ENCODE data around the gene TXNRD1.

TXNRD1 gene

GRCh38 chr12:104351057-104351983 is 135.7 kb downstream of the TXNRD1 start:
- no peak for DNase-seq

DNA sequence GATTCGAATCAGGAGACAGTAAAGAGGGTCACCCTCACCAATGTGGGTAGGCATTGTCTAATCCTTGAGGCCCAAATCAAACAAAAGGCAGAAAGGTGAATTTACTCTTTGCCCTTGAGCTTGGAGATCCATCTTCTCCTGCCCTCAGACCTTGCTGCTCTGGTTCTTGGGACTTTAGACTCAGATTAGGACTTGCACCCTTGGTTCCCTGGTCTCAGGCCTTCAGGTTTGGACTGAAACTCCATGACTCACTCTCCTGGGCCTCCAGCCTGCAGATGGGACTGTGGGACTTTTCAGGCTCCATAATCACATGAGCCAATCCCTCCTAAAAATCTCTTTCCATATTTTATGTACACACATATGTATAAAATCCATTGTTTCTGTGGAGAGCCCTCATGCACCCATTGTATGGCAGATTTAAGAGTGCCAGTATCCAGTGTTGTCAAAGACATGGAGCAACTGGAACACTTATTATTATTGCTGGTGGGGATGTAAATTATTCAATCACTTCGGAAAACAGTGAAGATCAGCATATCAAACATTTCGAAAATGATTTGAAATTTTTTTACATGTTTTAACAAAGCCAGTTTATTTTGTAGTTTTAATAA is 136.6 kb downstream of the TXNRD1 start:
- no peak for DNase-seq

- no peak for DNase-seq
Observed at GRCh38 chr12:104353012-104353981, 137.7 kb downstream of the TXNRD1 start.

DNA sequence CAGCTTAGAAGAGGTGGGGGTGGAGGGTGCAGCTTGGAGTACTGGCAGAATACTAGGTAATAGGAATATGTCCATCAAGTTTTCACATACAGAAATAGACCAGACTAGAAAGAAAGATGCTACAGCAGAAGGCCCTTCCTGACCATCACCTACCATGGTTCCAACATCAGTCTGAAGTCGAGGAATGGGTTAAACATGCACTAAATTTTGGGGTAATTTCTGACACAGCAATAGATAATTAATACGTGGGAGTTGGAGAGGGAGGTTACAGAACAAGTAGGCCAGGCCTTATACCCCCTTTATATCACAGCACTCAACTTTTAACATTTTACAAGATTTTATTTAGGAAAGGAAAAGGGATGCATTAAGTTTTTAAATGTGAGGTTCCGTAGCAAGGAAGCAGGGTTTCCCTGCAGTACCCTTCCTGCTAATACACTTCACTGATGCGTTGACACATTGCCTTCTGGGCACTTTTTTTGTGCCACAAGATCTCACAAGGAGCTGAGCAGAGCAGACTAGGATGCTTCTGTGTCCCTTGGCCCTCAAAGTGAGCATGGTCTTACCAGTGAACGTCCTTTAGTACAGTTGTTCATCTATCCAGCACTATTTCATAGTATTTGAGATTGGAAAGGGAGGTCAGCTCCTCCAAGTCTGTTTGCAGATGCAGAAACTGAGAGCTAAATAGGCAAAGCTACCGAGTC is 138.7 kb downstream of the TXNRD1 start:
- no peak for DNase-seq

GRCh38 chr12:104354868-104355570 is 139.4 kb downstream of the TXNRD1 start:
- no peak for DNase-seq

- no peak for DNase-seq
Observed at GRCh38 chr12:104355630-104356029, 140.1 kb downstream of the TXNRD1 start.

DNA sequence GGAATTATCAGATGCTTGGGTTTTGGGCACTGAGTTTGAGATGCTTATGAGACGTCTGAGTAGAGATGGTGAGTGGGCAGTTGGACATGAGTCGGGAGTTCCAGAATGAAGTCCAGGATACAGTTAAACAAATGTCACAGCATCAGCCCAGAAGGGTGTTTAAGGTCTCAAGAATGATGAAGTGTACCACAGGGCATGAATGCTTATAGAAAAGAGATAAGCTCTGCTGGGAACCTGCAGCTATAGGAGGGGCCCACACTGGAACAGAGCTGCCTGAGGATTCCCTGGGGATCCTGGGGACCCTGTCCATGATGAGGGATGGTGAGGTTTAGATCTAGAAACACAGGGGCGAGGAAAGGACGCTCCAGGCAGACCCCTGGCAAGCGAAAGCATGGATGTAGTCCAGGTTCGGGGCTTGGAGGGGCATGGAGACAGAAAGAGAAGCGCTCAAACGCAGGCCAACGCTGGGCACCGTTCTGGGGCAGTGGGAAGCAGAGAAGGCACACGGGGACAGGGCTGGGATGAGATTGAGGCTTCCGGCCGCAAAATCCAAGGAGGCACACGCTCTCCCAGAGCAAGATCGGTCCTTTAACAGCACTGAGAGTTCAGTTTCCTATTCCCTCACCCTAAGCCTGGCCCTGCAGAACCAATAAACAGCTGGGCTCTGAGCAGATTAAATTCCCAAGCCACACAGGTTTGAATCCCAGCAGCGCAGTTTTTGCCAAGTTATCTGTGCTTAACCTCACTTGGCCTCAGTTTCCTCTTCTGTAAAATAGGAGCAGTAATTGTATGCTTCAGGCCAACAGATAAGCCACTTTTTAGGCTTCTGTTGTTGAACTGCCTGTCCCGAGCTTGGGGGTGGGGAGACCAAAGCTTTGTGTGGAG is 140.9 kb downstream of the TXNRD1 start:
- no peak for DNase-seq

DNA sequence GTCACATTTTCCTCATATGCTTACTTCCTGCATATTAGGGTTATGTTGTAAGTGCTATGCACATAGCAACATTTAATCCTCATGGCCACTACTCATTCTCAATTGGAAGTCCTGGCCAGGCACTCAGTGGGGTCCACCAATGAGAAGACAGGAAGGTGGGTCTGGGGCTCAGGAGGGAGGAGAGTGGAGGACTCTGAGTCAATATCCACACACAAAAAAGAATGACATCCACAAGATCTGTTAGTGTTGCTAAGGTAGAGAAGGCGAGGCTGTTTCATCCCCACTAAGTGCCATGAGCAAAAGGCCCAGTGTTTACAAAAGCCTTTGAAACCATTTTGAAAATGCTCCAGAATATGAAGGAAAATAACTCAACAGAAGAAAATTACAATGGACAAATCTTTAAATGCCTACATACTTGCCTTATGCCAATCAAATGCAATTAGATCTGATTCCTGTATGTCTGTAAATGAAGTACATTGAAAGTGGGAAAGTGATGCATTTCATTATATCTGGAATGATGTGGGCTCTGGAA is 141.9 kb downstream of the TXNRD1 start:
- no peak for DNase-seq

DNA sequence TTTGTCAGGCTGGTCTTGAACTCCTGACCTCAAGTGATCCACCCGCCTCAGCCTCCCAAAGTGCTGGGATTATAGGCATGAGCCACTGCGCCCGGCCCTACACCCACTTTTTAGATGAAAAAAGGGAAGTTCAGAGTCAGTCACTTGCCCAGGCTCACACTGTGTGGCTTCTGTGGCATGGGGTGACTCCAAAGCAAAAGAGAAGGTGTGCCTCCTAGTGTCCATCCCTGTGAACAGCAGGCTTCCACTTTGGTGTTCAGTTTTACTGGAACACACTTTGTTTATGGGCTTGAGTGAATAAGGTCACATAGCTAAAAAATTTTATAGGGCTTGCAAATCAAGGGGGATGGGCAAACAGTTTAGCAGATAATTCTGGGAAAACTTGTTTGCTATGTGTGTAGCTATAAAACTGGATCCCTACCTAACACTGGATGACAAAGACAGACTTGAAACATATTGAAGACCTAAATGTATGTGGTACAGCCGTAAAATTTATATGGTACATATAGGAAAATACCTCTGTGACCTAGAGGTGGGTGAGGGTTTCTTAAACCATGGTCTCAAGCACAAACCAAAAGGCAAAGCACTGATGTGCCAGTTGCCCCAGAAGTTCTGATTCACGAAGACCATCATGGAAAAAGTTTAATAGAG is 142.9 kb downstream of the TXNRD1 start:
- peak; percentile 75 for DNase-seq

- no peak for DNase-seq
Observed at GRCh38 chr12:104359216-104359615, 143.6 kb downstream of the TXNRD1 start.

DNA sequence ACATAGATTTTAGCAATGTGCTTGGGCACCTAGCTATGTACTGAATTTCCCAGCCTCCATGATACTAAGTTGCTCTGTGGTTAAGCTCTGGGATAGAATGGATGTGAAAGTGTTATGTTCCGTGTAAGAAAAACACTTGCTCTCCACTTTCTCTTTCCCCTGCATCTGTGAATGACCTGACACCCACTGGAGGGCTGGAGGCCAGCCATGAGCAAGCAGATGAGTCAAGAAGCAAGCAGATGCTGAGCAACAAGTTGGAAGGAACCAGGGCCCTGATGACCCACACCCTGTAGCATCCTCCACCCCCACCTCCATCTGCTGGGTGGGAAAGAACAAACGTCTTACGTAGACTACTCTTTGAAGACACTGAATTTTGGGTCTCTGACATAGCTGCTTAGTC is 144.6 kb downstream of the TXNRD1 start:
- DNase-seq: no peak

GRCh38 chr12:104360983-104361707 is 145.6 kb downstream of the TXNRD1 start:
- no peak for DNase-seq

GRCh38 chr12:104365921-104366410 is 150.4 kb downstream of the TXNRD1 start:
- no peak for DNase-seq

DNA sequence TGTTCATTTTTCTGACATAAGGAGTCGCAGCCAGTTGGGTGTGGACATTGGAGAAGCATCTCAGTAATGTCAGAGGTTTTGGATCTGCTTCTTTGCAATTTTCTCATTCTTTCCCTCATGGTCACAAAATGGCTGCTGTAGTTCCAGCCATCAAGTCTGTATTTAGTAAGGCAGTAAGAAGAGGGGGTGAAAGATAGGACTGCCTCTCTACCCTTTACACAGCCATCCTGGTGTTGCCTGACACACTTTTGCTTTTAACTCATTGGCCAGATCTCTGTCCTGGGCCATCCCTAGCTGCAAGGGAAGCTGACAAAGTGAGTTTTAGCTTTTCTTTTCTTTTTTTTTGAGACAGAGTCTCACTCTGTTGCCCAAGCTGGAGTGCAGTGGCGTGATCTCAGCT is 154.1 kb downstream of the TXNRD1 start:
- no peak for DNase-seq

DNA sequence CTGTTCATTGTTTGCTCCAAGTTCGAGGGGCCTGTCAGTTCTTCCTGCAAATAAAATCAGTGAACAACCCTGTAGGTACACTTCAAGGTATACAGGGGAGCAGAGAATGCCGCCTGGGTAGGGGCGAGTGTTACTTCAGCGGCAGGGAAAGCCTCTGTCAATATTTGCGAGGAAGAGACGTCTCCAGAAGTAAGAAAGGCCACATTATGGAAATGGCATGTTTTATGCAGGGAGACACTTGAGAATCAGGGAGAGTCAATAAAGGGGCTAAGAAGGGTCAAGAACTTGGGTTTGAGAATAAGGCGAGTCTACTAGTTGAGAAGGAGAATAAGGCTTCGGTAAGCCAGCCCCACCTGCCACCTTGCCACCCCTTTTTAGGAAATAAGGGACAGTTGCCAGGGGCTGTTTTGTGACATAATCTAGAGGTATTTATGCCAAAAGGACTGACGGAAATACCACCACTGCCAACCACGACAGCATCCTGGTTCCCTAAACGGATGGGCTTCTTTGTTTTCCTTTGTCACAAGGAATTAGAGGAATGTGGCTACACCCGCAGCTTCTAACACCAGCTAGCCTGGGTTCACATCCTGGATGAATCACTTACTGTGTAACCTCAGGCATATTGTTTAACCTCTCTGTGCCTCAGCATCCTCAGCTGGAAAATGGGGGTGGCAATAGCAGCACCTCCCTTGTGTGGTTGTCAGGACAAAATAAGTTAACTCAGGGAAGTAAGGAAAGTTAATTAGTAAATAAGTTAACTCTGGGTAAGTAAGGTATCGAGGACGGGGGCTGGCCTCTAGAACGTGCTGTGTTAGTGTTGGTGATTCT is 155.7 kb downstream of the TXNRD1 start:
- no peak for DNase-seq

DNA sequence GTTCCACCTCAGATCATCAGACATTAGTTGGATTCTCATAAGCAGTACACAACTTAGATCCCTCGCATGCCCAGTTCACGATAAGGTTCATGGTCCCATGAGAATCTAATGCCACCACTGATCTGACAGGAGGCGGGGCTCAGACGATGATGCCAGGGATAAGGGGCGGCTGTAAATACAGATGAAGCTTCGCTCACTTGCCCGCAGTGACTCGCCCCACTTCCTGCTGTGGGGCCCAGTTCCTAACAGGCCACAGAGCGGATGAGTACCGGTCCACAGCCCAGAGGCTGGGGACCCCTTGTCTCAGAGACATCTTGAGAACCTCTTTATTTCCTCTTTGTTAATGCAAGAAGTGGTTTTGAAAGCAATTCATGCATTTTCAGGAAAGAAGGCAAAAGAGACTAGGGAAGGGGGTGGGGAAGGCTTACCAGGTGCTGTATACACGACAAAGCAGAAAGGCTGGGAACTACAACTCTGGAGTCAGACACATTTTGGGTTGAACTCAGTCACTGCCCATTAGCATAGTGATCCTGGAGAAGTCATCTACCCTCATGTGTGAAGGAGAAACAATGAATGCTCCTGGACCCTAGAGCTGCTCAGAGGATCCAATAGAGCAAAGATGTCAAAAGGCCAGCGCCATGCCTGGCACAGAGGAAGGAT is 156.6 kb downstream of the TXNRD1 start:
- DNase-seq: peak; percentile 62

- no peak for DNase-seq
Observed at GRCh38 chr12:104372721-104373335, 157.2 kb downstream of the TXNRD1 start.
